Body of pancreas (tissue), 4 donors: ENCODE data around the gene FOXP1. TPM values are rescaled to one million over a fixed set of nuclear protein-coding genes. Genes with fewer than 3 reads are reported as not detected.

Experiments
- ATAC-seq: fragments of 150-250 bp; one replicate; pipeline ENCODE4 v1.9.1; 2016
- DNase-seq, 4 donors: peaks; one replicate each; pipeline ENCODE4 v3.0.0-alpha.2; 2019
- H3K27ac ChIP-seq, 4 donors: fragments of 200-600 bp; sonication (generic); 1 replicate in 3 of 4; 2 replicates in 1 of 4; pipeline versions ENCODE4 v1.5.1 to v1.6.1; 2016 to 2019; ENCODE audit warnings: mild to moderate bottlenecking in 1 of 4, mixed read lengths in 1 of 4, moderate library complexity in 1 of 4
- H3K27me3 ChIP-seq, 2 donors: fragments of 200-600 bp; sonication (generic); one replicate each; pipeline ENCODE4 v1.6.0; 2016; ENCODE audit warnings: mild to moderate bottlenecking in 1 of 2
- H3K36me3 ChIP-seq, 2 donors: fragments of 200-600 bp; sonication (generic); replicated peaks in 1 of 2; 2 replicates each; pipeline ENCODE4 v1.5.1; 2016; ENCODE audit warnings: low read depth in 2 of 2; ENCODE audit not compliant: insufficient read depth in 1 of 2
- H3K4me1 ChIP-seq: fragments of 200-600 bp; sonication (generic); one replicate; pipeline ENCODE4 v1.6.0; 2016
- H3K4me3 ChIP-seq, 2 donors: fragments of 200-600 bp; sonication (generic); 1 replicate in 1 of 2; 2 replicates in 1 of 2; pipeline ENCODE4 v1.5.1; 2016 to 2019
- H3K9me3 ChIP-seq, 3 donors: fragments of 200-600 bp; sonication (generic); 1 replicate in 2 of 3; 2 replicates in 1 of 3; pipeline ENCODE4 v1.5.1; 2016
- CTCF ChIP-seq, 7 experiments: fragments of 450-650 bp in 4 of 7; fragments of 200-600 bp in 3 of 7; sonication (generic) in 3 of 7; IDR thresholded peaks; one replicate each; pipeline ENCODE4 v1.5.1; 2016 to 2019; ENCODE audit warnings: antibody characterized with exemption in 7 of 7
- POLR2A ChIP-seq, 3 donors: fragments of 450-650 bp; IDR thresholded peaks; one replicate each; pipeline ENCODE4 v1.6.1; 2016; ENCODE audit warnings: antibody characterized with exemption in 3 of 3, mild to moderate bottlenecking in 2 of 3
- WGBS, 2 donors: methylation state at CpG; one replicate each; pipeline ENCODE4 v1.1.5; 2017; 5-methylcytosine and 5-hydroxymethylcytosine counted together
- intact Hi-C: fragments of 100-400 bp; cut with DNase I; formaldehyde crosslinking; loops from one replicate; pipeline ENCODE4 v1.15.1; 2023
- total RNA-seq, 2 donors: library from RNA; depleted of rRNA; stranded (reverse); fragments of >200 nt; gene quantifications; one replicate each; pipeline ENCODE4 v1.1.0, GENCODE V29; 2016

FOXP1 gene
- total RNA-seq, 2 donors from 2014 or later = 85.7 to 86.1 TPM

DNA sequence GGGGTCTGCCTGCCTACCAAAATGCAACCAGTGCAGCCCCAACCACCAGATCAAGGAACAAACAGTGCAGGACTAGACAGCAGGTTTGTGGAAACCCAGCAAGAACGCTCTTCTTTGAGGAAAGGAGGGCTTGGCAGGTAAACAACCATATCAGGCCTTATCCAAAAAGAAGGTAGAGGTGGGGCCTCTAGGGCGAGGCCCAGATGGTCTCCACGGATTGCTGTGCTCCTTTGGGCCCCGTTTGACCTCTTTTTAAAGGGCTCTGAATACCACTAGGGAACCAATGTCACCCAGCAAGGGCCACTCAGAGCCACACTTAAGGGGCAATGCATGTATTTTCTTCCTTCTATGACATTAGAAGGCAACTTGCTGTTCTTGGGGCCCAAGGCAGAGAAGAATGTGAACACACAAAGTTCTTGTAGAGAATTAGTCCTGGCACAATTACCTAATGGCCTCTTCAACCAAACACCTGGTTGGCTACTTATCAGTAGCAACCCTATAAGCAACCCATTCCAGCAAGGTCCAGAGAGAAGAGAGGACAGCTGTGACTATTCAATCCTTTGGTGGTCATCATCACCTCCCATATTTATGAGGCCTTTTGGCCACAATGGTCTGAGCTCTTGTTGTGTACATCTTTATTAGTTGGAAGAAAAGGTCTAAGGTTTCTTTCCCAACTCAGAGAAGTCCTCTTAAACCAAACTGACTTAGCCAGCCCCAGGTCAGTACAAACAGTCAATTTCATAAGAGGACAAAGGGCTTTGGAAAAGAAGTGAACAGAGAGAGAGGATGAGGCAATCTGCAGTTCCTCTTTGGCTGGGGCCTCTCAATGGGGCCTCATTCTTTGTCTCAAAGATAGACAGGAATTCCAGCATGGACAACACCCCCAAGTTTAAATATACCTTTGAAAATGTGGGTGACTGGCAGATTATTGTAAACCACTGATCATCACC, 36.0 kb downstream of the FOXP1 start:
- H3K9me3 ChIP-seq = no peaks in the 10 kb centered on the region
- no peak overlapping the region for H3K4me3 ChIP-seq
- peak in 1 of 4 donors; percentile 34 for DNase-seq
- no peak for ATAC-seq
- H3K27me3 ChIP-seq = no peaks in the 10 kb centered on the region
- intact Hi-C loops = no loop called here
- H3K4me1 ChIP-seq = no peaks in the 10 kb centered on the region
- TF ChIP-seq POLR2A (IDR thresholded peaks at IDR 0.05) = no peak
- no peak for TF ChIP-seq CTCF (IDR thresholded peaks at IDR 0.05)
- no peaks in the 10 kb centered on the region for H3K36me3 ChIP-seq
- 76 to 84% methylated on average over 4 of the region's 4 CpGs for WGBS, 2 donors
- H3K27ac ChIP-seq = peak overlapping the region in 1 of 4 donors; percentile 54

GRCh38 chr3:71546821-71547220, 36.7 kb downstream of the FOXP1 start:
- Histone ChIP-seq H3K27me3 (no peaks in the 10 kb centered on the region), H3K9me3 (no peaks in the 10 kb centered on the region), H3K4me3 (no peak overlapping the region), H3K4me1 (no peaks in the 10 kb centered on the region), H3K36me3 (no peaks in the 10 kb centered on the region), H3K27ac (peak overlapping the region in 1 of 4 donors; percentile 54)
- intact Hi-C loops = no loop called here
- no peak for TF ChIP-seq POLR2A (IDR thresholded peaks at IDR 0.05)
- no peak for TF ChIP-seq CTCF (IDR thresholded peaks at IDR 0.05)
- ATAC-seq = no peak
- WGBS, 2 donors = 81 to 90% methylated on average over 2 of the region's 2 CpGs
- no peak for DNase-seq

- Histone ChIP-seq H3K36me3 (no peaks in the 10 kb centered on the region), H3K9me3 (no peaks in the 10 kb centered on the region), H3K27me3 (no peaks in the 10 kb centered on the region), H3K4me3 (no peak overlapping the region), H3K27ac (no peak overlapping the region), H3K4me1 (peaks cover 6% of the 10 kb centered on the region)
- WGBS, 2 donors = 90 to 98% methylated on average over 2 of the region's 2 CpGs
- TF ChIP-seq CTCF (IDR thresholded peaks at IDR 0.05) = no peak
- no peak for TF ChIP-seq POLR2A (IDR thresholded peaks at IDR 0.05)
- intact Hi-C loops = no loop called here
- no peak for ATAC-seq
- DNase-seq = no peak
Observed at GRCh38 chr3:71545330-71545729, 38.2 kb downstream of the FOXP1 start.

DNA sequence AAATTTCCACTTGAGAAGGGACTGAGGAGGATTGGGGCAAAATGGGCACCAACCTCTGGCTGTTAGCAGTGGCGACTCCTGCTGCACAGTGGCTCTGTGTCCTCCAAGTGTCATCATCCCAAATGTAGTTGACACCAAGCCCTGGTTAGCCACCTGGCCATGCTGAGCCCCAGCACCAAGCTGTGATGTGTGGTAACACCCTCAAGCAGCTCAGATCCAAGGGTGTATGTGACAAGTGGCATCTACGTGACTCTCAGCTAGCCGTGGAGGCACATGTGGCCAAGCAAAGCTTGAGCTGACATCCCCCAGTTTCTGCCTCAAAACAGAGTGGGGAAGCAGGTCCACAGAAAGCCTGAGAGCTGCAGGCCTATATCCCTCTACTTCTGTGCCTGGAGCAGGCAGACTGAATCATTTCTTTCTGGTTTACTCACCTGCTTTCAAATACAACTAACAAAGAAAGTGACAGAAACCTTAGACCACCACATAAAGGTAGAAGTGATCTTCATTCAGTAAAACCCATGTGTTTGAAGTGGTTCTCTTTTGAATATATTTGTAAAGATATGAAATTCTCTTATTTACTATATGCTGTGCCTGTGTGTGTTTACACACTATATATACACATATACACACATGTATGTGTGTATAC, 40.0 kb downstream of the FOXP1 start:
- DNase-seq (no peak), ATAC-seq (no peak)
- Histone ChIP-seq H3K36me3 (no peaks in the 10 kb centered on the region), H3K4me3 (no peak overlapping the region), H3K9me3 (no peaks in the 10 kb centered on the region), H3K27ac (no peak overlapping the region), H3K4me1 (peaks cover 6% of the 10 kb centered on the region), H3K27me3 (no peaks in the 10 kb centered on the region)
- WGBS, 2 donors = 62 to 83% methylated on average over 3 of the region's 3 CpGs
- intact Hi-C loops = no loop called here
- TF ChIP-seq POLR2A (IDR thresholded peaks at IDR 0.05) = no peak
- no peak for TF ChIP-seq CTCF (IDR thresholded peaks at IDR 0.05)
